Subcutaneous abdominal adipose tissue (tissue), 5 donors: ENCODE data around the gene SMIM14.
"Not testable (repeated sequence)": the region's sequence is repeated elsewhere in the genome, so short reads cannot be mapped to it uniquely, and the experiment has no call there.

Experiments used
- H3K27ac ChIP-seq: one replicate; pipeline ENCODE4 v1.7.0; 2013; ENCODE audit warnings: low read depth, mild to moderate bottlenecking, inconsistent platforms, low read length, moderate library complexity
- H3K27me3 ChIP-seq, 5 donors: one replicate each; pipeline ENCODE4 v1.7.0; 2013; ENCODE audit warnings: low read length in 5 of 5, inconsistent platforms in 1 of 5; ENCODE audit not compliant: control insufficient read depth in 5 of 5, insufficient read depth in 4 of 5
- H3K36me3 ChIP-seq, 5 donors: one replicate each; pipeline ENCODE4 v1.7.0; 2013; ENCODE audit warnings: low read length in 5 of 5; ENCODE audit not compliant: control insufficient read depth in 5 of 5, insufficient read depth in 5 of 5
- H3K4me1 ChIP-seq, 5 donors: one replicate each; pipeline ENCODE4 v1.7.0; 2013; ENCODE audit warnings: low read length in 5 of 5, mild to moderate bottlenecking in 3 of 5, moderate library complexity in 1 of 5; ENCODE audit not compliant: control insufficient read depth in 5 of 5, insufficient read depth in 5 of 5
- H3K4me3 ChIP-seq, 5 donors: one replicate each; pipeline ENCODE4 v1.7.0; 2013; ENCODE audit warnings: low read length in 5 of 5, low read depth in 1 of 5
- H3K9ac ChIP-seq, 5 donors: one replicate each; pipeline ENCODE4 v1.7.0; 2013; ENCODE audit warnings: low read length in 5 of 5, mild to moderate bottlenecking in 4 of 5, moderate library complexity in 3 of 5
- H3K9me3 ChIP-seq, 5 donors: one replicate each; pipeline ENCODE4 v1.7.0; 2013; ENCODE audit warnings: low read length in 5 of 5; ENCODE audit not compliant: control insufficient read depth in 5 of 5
- donor health status: healthy.
- donor health status: healthy.
- donor health status: healthy.
- donor health status: healthy.
- donor health status: healthy.

Gene SMIM14

DNA sequence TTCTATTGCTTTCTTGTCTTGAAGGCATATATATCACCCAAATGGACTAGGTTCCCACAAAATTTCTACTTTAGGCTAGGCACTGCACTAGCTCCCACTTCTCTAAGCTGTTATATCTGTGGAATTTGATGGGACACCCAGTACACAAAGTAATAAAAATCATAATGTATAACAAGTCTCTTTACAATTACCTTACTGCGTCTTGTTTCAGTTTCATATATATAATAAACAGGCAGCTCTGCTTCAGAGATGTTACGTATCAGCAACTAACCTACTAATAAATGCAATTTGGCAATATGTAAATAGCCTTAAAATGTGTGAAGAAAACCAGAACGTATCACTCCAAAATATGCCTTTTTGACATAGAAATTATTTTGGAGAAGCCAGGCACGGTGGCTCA, 69.5 kb downstream of the SMIM14 start:
- Histone ChIP-seq H3K27ac (no peak overlapping the region), H3K9me3 (no peaks in the 10 kb centered on the region), H3K36me3 (peaks cover 4 to 19% (median 15%) of the 10 kb centered on the region in 5 donors), H3K4me3 (no peak overlapping the region), H3K27me3 (no peaks in the 10 kb centered on the region), H3K9ac (no peak overlapping the region), H3K4me1 (peaks cover 0 to 8% (median 5%) of the 10 kb centered on the region in 5 donors)

DNA sequence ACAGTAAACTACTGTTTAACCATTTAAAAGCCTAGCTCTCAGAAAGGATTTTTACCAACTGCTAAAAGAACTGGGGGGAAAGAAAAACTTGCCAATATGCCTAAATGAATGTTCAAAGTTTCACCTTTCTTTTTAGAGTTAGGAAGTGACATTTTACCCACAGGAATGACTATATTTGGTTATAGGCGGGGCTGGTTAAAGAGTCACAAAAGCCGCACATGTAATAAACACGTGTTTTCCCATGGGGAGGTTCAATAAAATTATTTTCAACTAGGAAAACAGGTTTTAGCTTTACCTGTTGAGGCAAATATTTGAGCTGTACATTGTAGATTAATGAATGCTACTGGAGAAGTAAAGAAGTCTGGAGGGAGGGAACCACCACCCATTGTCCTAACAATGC, 69.9 kb downstream of the SMIM14 start:
- Histone ChIP-seq H3K27ac (no peak overlapping the region), H3K27me3 (no peaks in the 10 kb centered on the region), H3K9me3 (no peaks in the 10 kb centered on the region), H3K4me3 (no peak overlapping the region), H3K4me1 (peaks cover 0 to 9% (median 5%) of the 10 kb centered on the region in 5 donors), H3K9ac (no peak overlapping the region), H3K36me3 (peaks cover 4 to 19% (median 15%) of the 10 kb centered on the region in 5 donors)

DNA sequence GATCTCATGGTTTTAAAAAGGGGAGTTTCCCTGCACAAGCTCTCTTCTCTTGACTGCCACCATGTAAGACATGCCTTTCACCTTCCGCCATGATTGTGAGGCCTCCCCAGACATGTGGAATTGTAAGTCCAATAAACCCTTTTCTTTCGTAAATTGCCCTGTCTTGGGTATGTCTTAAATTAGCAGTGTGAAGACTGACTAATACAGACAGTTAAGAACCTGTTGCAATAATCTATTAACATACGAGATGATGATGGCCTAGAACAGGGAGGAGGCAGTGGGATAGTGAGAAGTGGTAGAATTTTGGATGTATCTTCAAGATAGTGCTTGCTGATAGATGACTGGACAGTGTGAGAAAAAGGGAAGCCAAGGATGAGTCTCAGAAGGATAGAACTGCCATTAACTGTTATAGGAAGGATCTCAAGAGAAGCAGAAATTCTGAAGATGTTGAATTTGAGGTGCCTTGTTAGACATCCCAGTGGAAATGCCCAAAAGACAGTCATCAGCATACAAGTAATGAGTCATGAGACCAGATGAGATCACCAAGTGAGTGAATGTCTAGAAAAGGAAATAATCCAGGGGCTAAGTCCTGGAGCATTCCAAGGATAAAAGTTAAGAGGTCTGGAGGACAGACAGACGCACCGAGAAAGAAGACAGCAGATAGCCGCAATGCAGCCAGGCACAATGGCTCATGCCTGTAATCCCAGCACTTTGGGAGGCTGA, 72.6 kb downstream of the SMIM14 start:
- no peaks in the 10 kb centered on the region for H3K27me3 ChIP-seq
- H3K9ac ChIP-seq = no peak overlapping the region
- peaks cover 0 to 16% (median 5%) of the 10 kb centered on the region in 5 donors for H3K4me1 ChIP-seq
- H3K27ac ChIP-seq = no peak overlapping the region
- no peak overlapping the region for H3K4me3 ChIP-seq
- no peaks in the 10 kb centered on the region for H3K9me3 ChIP-seq
- H3K36me3 ChIP-seq = peaks cover 4 to 13% (median 10%) of the 10 kb centered on the region in 5 donors

DNA sequence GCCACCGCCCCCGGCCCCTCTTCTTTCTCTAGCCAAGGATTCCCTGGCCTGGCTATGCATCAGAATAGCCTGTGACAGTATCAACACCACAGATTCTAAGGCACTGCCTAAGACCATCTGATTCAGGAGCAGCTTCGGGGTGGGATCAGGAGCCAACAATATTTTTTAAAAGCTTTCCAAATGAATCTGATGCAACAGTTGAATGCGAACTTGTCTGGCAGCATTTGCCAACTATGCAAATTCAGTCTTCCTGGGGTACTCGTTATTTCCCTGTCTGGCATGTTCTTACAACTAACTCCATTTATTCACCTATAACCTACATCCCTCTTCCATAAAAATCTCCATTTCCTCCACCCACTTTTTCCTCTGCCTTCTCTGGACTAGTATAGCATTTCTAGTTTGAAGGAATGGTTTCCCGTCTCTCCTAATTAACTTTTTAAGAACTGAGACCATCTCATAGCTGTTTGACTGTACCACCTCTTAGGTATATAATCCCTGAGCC, 75.3 kb downstream of the SMIM14 start:
- Histone ChIP-seq H3K4me1 (peaks cover 0 to 9% (median 0%) of the 10 kb centered on the region in 5 donors), H3K9me3 (no peaks in the 10 kb centered on the region), H3K9ac (no peak overlapping the region), H3K4me3 (no peak overlapping the region), H3K36me3 (peaks cover 2 to 14% (median 10%) of the 10 kb centered on the region in 5 donors), H3K27me3 (no peaks in the 10 kb centered on the region), H3K27ac (no peak overlapping the region)

DNA sequence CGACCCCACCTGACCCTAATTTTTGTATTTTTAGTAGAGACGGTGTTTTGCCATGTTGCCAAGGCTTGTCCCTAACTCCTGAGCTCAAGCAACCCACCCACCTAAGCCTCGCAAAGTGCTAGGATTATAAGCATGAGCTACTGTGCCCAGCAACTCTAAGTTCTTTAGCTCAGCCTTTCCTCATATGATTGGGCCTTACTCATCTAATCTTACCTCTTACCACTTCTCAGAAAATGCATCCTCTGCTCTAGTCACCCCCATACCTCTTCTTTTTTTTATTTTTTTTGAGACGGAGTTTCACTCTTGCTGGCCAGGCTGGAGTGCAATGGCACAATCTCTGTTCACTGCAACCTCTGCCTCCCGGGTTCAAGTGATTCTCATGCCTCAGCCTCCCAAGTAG, 75.9 kb downstream of the SMIM14 start:
- Histone ChIP-seq H3K27me3 (no peaks in the 10 kb centered on the region), H3K36me3 (peaks cover 2 to 14% (median 10%) of the 10 kb centered on the region in 5 donors), H3K9ac (no peak overlapping the region), H3K4me1 (peaks cover 0 to 9% (median 0%) of the 10 kb centered on the region in 5 donors), H3K4me3 (no peak overlapping the region), H3K27ac (no peak overlapping the region), H3K9me3 (no peaks in the 10 kb centered on the region)

DNA sequence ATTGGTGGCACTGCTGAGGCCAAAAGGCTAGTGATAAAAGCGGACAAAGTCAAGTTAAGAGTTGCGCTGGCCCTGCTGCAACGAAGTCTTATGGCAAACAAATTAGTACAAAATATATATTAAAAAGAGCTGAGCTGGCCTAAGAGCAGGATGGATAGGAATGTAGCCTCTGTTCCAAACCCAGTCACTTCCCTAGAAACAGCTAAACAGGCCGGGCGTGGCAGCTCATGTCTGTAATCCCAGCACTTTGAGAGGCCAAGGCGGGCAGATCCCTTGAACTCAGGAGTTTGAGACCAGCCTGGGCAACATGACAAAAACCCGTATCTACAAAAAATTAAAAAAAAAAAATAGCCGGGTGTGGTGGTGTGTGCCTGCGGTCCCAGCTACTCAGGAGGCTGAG, 79.0 kb downstream of the SMIM14 start:
- Histone ChIP-seq H3K27me3 (no peaks in the 10 kb centered on the region), H3K27ac (no peak overlapping the region), H3K4me1 (peaks cover 0 to 9% (median 0%) of the 10 kb centered on the region in 5 donors), H3K9me3 (no peaks in the 10 kb centered on the region), H3K9ac (no peak overlapping the region), H3K36me3 (peaks cover 2 to 20% (median 6%) of the 10 kb centered on the region in 5 donors), H3K4me3 (no peak overlapping the region)

DNA sequence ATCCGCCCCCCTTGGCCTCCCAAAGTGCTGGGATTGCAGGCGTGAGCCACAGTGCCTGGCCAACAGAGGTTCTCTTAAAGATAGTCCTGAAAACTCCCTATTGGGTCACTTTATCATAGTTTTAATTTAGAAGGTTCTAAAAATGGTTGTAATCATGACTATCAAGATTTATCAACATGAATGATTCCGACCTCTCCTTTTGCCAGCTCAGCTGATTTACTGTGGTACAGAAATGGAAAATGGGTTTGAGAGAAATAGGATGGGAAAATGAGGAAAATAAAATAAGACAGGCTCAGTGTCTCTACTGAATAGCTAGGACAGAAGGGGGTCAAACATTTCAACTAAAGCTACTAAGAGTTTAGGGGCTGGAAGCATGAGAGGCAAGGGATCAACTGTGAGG, 83.2 kb downstream of the SMIM14 start:
- H3K4me3 ChIP-seq = no peak overlapping the region
- H3K36me3 ChIP-seq = peaks cover 4 to 36% (median 7%) of the 10 kb centered on the region in 5 donors
- H3K27me3 ChIP-seq = no peaks in the 10 kb centered on the region
- no peak overlapping the region for H3K9ac ChIP-seq
- no peaks in the 10 kb centered on the region for H3K9me3 ChIP-seq
- H3K27ac ChIP-seq = no peak overlapping the region
- no peaks in the 10 kb centered on the region for H3K4me1 ChIP-seq

DNA sequence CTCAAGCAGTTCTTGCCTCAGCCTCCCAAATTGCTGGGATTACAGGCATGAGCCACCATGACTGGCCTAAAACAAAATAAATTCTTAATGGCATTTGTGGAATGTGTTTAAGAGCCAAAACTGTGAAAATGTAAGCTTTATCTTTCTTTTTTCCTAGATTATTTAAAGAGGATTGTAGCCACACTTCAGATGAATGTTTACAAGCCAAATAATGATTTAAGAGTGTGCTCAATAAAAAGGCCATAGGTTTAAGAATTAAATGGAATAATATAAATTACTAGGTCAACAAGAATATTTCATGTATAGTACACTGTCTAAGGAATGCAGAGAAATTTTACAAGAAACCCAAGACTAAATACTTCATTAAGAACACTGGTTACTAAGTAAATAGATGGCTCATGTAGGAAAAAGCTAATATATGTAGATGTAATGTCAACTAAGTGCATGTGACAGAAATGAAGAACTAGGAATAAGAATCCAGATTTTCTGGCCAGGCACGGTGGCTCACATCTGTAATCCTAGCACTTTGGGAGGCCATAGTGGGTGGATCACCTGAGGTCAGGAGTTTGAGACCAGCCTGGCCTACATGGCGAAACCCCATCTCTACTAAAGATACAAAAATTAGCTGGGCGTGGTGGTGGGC, 90.1 kb downstream of the SMIM14 start:
- Histone ChIP-seq H3K4me1 (no peaks in the 10 kb centered on the region), H3K9me3 (no peaks in the 10 kb centered on the region), H3K36me3 (peaks cover 0 to 17% (median 5%) of the 10 kb centered on the region in 5 donors), H3K4me3 (no peak overlapping the region), H3K27me3 (no peaks in the 10 kb centered on the region), H3K9ac (no peak overlapping the region), H3K27ac (no peak overlapping the region)

DNA sequence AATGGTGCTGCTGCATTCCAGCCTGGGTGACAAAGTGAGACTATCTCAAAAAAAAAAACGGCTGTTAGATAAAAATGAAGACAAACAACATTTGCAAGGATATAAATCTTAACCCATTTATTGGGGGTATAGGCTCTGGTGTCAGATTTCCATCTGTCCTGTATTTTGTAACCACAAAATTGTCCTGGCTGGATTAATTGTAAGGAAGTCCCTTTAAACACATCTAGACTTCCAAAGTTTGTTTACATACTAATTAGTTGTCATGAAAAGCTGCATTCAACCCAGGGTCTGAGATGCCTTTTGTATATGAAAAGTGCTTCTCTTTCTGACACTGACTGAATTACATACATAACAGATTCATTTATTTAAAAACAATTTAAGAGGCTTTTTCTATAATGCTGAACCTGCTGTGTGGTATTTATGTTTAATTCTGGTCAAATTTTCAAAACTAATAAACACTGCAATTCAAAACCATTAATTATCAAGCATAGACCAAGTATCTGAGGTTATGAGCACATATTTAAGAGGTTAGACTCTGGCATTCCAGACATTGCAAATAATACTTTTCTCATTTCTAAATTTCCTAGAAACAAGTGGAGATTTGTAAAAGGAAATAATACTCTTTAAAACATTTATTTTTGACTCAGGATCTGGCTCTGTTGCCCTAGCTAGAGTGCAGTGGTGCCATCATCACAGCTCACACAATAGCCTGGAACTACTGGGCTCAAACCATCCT, 93.9 kb downstream of the SMIM14 start:
- Histone ChIP-seq H3K9ac (no peak overlapping the region), H3K4me1 (no peaks in the 10 kb centered on the region), H3K36me3 (peaks cover 0 to 9% (median 0%) of the 10 kb centered on the region in 5 donors), H3K9me3 (no peaks in the 10 kb centered on the region), H3K27me3 (no peaks in the 10 kb centered on the region), H3K27ac (no peak overlapping the region), H3K4me3 (no peak overlapping the region)

DNA sequence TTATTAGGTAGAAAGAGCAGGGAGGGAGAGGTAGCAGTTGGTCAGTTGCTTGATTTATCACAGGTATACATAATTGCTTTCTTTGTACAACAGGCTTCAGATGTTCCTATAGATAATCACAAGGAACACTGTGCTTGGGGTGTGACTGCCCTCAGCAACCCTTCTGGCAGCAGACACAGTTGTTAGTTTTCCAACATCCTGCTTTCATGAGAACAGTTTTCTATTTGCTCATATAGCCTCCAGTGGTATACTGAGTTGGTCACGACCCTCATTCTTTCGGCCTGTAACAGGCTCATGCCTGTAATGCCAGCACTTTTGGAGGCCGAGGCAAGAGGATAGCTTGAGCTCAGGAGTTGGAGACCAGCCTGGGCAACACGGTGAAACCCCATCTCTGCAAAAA, 94.6 kb downstream of the SMIM14 start:
- H3K9ac ChIP-seq, H3K27me3 ChIP-seq, H3K27ac ChIP-seq, H3K9me3 ChIP-seq, H3K4me1 ChIP-seq, H3K36me3 ChIP-seq, H3K4me3 ChIP-seq: not testable (repeated sequence)
